NCI-H526 (cell line): ENCODE data around the gene HNRNPC.
"Not testable (repeated sequence)": the region's sequence is repeated elsewhere in the genome, so short reads cannot be mapped to it uniquely, and the experiment has no call there.

ENCODE experiments used
- DNase-seq, 2 experiments: peaks; one replicate each; lab custom pipeline; 2025; lab: John Stamatoyannopoulos, UW

Gene HNRNPC

DNA sequence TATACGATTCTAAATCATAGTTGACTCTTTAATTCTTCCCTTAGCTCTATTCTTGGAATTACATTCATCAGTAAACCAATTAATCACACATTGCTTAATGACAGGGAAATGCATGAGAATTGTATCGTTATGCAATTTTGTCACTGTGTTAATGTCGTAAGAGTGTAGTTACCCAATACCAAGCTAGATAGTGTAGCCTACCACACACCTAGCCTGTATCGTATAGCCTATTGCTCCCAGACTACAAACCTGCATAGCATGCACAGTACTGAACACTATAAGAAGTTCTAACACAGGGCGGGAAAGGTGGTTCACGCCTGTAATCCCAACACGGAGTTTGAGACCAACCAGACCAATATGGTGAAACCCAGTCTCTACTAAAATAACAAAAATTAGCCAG is 24.7 kb downstream of the HNRNPC start:
- DNase-seq = no peak

- DNase-seq = no peak
Measured at GRCh38 chr14:21241218-21241819, 27.9 kb downstream of the HNRNPC start.

DNA sequence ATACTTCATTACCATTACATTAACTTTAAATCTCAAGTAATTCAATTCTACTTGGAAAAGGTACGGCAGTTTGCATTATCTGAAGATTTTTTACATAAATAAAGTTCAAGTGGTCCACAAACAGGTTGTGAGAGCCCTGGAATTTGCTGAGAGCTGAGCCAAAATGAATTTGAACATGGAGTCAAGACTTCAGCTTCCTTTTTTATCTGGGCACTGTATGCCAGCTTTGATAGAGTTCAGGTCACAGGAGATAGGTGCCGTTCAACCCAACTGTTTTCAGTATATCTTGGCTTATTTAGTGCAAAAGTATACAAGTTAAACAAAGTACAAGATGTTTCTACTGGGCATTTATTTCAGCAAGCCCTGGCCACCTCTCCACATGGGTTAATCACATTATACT is 28.8 kb downstream of the HNRNPC start:
- no peak for DNase-seq

DNA sequence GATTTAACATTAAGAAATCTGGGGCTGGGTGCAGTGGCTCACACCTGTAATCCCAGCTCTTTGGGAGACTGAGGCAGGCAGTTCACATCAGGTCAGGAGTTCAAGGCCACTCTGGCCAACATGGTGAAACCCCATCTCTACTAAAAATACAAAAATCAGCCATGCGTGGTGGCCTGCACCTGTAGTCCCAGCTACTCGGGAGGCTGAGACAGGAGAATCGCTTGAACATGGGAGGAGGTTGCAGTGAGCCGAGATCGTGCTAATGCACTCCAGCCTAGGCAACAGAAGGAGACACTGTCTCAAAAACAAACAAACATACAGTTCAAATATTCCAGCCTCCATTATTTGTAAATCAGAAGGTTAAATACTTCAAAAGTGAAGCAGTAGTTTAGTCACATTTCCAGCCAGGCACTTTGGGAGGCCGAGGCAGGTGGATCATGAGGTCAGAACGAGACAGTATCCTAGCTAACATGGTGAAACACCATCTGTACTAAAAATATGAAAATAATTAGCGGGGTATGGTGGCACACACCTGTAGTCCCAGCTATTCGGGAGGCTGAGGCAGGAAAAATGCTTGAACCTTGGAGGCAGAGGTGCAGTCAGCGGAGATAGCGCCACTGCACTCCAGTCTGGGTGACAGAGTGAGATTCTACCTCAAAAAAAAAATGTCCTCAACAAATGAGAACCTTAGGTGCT is 30.3 kb downstream of the HNRNPC start:
- no peak for DNase-seq

- DNase-seq = no peak
Measured at GRCh38 chr14:21236948-21237797, 32.1 kb downstream of the HNRNPC start.

- DNase-seq = no peak
Measured at GRCh38 chr14:21234112-21234511, 35.1 kb downstream of the HNRNPC start.

GRCh38 chr14:21233457-21234076 is 35.7 kb downstream of the HNRNPC start:
- DNase-seq = peak in 1 of 2 experiments; percentile 16

GRCh38 chr14:21231020-21231652 is 38.1 kb downstream of the HNRNPC start:
- DNase-seq = no peak

DNA sequence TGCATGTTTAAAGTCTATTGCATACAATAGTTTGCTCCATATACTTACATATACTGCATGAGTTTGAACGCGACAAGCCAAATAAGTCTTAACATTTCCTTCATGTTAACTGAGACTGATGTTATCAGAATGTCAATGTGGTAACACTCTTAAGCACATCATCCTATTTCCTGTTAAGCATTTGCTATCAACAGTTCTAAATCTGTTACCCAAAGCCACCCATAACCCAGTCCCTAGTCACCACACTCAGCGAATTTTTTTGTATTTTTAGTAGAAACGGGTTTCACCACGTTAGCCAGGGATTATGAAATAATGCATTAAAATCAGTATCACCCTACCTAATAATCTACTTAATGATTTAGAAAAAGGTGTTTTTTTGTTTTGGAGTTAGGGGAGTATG is 39.4 kb downstream of the HNRNPC start:
- DNase-seq = no peak

GRCh38 chr14:21227981-21228380 is 41.3 kb downstream of the HNRNPC start:
- no peak for DNase-seq

DNA sequence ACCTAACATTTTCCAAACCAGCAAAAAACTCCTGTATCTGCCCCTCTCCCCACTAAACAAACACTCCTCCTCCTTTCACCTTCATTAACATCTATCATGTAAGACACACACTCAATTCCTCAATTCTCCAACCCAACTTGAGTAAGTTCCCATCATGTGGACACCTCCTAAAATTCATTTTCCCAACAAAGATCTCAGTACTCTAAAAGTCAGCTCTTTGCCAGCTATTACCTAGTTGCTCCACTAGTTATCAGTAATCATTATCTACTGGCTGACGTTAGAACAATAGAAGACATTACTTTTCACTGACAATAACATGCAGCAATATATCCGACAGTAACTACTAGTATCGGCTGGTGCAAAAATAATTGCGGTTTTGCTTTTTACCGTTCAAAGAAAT is 42.1 kb downstream of the HNRNPC start:
- no peak for DNase-seq

DNA sequence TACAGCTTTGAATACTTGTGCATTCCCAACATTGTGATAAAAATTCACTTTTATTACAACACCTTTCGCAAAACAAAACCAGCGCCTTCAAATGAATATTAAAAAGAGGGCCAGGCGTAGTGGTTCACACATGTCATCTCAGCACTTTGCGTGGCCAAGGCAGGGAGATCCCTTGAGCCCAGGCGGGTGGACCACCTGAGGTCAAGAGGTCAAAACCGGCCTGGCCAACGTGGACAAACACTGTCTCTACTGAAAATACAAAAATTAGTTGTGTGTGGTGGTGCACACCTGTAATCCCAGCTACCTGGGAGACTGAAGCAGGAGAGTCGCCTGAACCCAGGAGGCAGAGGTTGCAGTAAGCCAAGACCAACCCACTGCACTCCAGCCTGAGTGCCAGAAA is 42.8 kb downstream of the HNRNPC start:
- no peak for DNase-seq

GRCh38 chr14:21225164-21225563 is 44.1 kb downstream of the HNRNPC start:
- DNase-seq = not testable (repeated sequence)

- DNase-seq = no peak
Measured at GRCh38 chr14:21220874-21221477, 48.3 kb downstream of the HNRNPC start.

- DNase-seq = no peak
Measured at GRCh38 chr14:21219561-21220111, 49.6 kb downstream of the HNRNPC start.

GRCh38 chr14:21219120-21219519 is 50.1 kb downstream of the HNRNPC start:
- no peak for DNase-seq

DNA sequence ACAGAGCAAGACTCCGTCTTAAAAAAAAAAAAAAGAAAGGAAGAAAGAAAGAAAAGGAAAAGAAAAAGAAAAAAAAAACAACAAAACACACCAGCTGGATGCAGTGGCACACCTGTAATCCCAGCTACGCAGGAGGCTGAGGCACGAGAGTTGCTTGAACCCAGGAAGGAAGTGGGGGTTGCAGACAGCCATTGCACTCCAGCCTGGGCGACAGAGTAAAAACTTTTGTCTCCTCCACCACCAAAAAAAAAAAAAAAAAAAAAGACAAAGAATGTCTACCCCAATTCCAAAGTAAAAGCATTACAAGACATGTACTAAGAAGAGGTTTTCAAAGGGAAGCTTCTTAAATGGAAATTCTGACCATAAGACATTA is 53.4 kb downstream of the HNRNPC start:
- no peak for DNase-seq

DNA sequence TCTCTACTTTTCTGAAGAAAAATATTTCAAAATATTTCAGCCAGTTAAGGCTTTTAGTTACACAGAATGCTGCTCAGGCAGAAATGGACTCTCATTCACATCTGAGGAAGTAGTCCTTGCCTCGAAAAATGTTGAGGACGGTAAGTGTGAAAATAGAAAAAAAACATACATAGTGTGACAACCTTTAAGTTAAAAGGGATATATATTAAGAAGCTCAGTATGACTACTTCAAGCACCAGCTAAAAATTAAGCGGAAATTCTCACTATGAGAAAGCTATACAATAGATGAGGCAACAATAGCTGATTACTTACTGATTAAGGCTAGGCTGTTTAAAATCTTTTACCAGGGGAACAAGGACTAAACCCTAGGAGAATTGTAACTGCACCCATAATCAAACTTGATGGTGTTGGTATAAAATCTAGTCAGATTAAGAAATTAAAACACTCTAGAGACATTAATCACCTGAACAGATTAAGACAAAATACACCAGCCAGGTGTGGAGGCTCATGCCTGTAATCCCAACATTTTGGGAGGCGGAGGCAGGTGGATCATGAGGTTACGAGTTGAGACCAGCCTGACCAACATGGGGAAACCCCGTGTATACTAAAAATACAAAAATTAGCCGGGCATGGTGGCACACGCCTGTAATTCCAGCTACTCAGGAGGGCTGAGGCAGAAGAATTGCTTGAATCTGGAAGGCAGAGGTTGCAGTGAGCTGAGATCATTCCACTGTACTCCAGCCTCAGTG is 53.9 kb downstream of the HNRNPC start:
- no peak for DNase-seq

- DNase-seq = no peak
Measured at GRCh38 chr14:21213652-21214051, 55.6 kb downstream of the HNRNPC start.

GRCh38 chr14:21212824-21213223 is 56.4 kb downstream of the HNRNPC start:
- DNase-seq = not testable (repeated sequence)

DNA sequence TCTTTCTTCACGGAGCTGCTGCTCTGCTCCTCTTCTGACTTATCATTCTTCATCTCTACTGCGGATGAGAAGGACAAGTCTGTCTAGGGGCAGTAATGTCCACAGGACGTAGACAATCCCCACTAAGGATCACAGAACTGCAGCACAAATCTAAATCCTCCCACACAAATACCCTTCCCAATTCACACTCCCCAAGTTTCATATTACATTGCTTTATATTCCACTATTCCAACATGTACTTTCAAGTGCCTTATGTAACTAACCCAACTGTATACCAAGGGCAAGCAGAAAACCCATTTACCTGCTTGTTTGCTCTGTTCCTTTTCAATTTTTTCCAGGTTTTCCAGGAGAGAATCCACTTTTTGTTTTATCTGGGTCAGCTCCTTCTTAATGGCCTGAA is 57.7 kb downstream of the HNRNPC start:
- no peak for DNase-seq
